GM10248 (cell line): Measurements from ENCODE around the gene TMEM63C.

ENCODE experiments used
- CTCF ChIA-PET: fragments of 300-600 bp; sonication (Branson Sonifier 250); formaldehyde crosslinking; extraction: SDS; loops from one replicate; lab custom pipeline; 2021; ENCODE audit warnings: antibody characterized with exemption; lab: Yijun Ruan, JAX
- POLR2A ChIA-PET: fragments of 350-650 bp; sonication (Branson Sonifier 250); formaldehyde crosslinking; extraction: SDS; loops from one replicate; lab custom pipeline; 2020; ENCODE audit warnings: antibody characterized with exemption; lab: Yijun Ruan, JAX
- DNase-seq: peaks from one replicate; pipeline ENCODE4 v3.0.0; 2012; ENCODE audit errors: extremely low spot score
- TF ChIP-seq, protein P1 (sequence below): IDR thresholded peaks from 2 replicates; pipeline ENCODE4 v1.5.1; 2012; ENCODE audit warnings: mild to moderate bottlenecking, low read depth; ENCODE audit errors: extremely low read depth, missing control alignments, control extremely low read depth

Gene TMEM63C

DNA sequence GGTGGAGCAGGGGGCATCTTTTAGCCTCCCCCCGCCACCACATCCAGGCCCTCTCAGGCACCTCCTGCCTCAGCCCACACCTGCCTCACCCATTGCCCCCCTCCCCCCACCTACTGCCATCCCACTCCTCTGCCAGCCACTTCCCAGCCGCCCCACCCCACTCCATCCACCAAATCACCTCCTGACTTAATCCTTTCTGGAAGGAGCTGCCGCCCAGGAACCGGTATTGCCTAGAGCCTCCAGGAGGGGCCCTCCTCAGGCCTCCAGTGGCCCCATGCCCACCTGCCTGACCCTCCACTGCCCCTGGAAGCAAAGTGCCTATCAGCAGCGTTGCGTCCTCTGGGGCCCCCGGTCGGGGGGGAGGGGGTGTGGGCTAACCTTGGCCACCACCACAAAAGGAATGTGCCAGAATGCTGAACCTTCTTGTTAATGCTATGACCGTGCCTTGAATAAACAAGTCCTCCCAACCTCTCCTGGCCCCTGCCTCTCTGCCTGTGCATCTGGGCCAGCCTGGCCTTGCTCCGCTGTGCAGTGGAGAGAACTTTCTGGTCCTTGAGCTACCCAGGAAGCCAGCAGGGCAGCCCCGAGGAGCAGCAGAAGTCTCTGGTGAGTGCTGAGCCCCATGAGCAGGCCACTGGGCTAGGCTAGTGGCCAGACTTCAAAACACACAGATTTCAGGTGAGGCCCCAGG is 77.6 kb downstream of the TMEM63C start:
- TF ChIP-seq, protein P1, sequence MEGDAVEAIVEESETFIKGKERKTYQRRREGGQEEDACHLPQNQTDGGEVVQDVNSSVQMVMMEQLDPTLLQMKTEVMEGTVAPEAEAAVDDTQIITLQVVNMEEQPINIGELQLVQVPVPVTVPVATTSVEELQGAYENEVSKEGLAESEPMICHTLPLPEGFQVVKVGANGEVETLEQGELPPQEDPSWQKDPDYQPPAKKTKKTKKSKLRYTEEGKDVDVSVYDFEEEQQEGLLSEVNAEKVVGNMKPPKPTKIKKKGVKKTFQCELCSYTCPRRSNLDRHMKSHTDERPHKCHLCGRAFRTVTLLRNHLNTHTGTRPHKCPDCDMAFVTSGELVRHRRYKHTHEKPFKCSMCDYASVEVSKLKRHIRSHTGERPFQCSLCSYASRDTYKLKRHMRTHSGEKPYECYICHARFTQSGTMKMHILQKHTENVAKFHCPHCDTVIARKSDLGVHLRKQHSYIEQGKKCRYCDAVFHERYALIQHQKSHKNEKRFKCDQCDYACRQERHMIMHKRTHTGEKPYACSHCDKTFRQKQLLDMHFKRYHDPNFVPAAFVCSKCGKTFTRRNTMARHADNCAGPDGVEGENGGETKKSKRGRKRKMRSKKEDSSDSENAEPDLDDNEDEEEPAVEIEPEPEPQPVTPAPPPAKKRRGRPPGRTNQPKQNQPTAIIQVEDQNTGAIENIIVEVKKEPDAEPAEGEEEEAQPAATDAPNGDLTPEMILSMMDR = no peak
- DNase-seq = no peak
- CTCF ChIA-PET = no interaction called here
- POLR2A ChIA-PET = interaction anchor here (0.7 kb wide), 1 partner anchor 92 kb away, joined by 4 read pairs; no protein-coding TSS in a partner anchor

DNA sequence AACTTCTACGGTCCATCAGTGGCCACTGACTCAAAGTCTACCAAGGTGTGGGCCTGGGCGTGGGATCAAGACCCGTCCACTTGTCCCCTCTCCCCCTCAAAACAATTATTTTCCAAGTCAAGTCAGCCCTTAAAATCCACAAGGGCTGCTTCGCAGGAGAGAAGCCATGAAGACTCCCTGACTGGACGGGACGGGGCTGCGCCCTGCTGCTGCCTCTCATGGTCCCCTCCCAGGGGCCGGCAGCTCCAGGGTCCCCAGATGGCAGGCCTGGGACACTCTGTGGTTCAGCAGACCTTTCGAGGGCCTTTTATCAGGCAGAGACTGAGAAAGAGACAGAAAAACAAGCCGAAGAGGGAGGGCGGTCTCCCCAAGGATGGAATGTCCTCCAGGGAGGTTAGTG is 78.6 kb downstream of the TMEM63C start:
- TF ChIP-seq, protein P1 = no peak
- ChIA-PET POLR2A (no interaction called here), CTCF (no interaction called here)
- no peak for DNase-seq

DNA sequence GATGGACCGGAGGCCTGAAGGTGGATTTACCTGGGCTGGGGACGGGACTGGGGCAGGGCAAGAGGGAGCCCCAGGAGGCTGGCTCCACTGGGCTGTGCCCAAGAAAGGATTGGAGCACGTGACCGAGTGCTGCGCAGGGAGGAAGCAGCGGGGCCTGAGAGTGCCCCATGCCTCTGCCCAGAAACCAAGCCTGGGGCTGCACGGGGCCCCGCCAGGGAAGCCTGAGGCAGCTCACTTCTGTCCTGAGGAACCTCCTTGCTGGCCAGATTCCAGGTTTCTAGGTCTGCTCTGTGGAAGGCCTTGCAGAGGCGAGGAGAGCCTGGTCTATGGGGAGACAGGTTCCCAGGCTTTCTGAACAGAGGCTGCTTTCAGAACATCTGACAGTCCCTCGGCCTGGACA is 79.0 kb downstream of the TMEM63C start:
- no peak for DNase-seq
- ChIA-PET POLR2A (no interaction called here), CTCF (no interaction called here)
- TF ChIP-seq, protein P1 = no peak

DNA sequence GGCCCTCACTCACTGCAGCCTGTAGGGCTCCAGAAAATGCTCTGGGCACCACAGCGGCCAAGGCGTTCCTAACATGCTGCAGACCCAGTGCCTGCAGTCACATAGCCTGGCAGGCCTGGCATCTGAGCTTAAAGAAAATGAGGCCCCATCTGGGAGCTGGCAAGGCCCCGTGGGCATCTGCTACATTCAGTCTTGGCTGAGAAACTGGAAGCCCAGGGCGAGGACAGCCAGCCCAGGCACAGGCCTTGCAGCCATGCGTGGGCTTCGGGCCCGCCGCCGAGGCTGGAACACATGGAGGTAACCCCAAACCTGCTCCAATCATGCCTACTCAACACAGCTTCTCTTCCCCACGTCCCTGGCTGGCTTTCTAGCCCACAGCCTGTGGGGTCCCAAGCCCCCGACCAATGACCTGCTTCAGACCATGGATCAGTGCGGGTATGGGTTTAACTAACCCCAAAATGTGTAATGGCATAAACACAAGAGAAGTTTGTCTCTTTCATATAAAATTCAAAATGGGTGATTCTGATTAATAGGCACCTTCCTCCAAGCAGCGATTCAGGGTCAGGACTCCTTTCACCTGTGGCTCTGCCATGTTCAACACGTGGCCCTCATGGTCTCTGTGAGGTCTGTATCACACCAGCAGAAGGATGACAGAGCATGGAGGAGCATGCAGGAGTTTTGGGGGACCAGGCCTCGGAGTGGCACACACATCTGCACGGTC is 83.0 kb downstream of the TMEM63C start:
- POLR2A ChIA-PET = no interaction called here
- no peak for DNase-seq
- CTCF ChIA-PET = no interaction called here

DNA sequence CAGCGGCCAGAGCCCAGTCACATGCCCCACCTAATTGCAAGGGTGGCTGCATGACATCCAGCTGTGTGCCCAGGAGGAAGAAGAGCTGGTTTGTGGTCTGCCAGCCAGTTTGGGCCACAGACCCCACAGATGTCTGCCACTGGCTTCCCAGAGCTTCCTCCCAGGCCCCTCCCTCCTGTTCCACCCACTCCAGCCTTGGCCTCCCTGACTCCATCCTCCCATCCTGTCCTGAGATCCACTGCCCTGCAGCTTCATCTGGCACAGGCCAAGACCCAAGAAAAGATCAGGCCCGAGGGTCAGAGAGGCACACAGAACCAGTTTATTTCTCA is 83.6 kb downstream of the TMEM63C start:
- TF ChIP-seq, protein P1 = no peak
- CTCF ChIA-PET = no interaction called here
- POLR2A ChIA-PET = no interaction called here
- DNase-seq = no peak

More for the DNA sequence above, 83.0 kb downstream of the TMEM63C start:
- TF ChIP-seq, protein P1 = no peak

DNA sequence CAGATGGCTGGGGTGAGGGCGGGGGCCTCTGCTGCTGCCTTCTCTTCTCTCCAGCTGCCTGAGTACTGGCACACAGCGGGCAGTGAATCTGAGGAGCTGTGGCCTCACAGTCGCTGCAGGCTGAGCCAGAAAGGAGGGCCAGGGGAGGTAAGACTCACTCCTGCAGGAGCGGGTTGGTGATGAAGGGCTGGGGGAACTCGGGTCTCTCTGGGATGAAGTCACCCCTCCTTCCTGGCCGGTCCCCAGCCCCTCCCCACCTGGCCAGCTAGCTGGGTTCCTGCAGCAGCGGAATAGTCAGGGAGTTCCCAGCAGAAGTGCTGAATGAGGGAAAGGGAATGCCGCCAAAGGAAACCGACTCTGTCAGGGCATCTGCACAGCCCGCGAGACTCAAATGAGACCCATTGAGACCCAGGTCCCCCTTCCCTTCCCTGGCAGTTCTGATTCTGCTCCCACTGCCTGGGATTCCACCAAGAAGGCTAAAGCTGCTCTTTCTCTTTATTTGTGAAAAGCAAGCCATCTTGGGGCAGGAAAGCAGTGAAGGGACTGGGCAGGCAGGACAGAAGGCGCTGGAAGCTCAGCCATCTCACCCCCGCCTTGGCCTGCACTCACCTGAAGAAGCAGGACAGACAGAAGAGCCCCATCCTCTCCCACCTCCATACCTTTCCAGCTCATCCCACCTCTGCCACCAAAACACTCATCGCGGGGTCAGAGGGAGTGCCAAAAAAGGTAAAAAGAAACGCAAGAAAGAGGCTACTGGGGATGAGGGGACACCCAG is 84.2 kb downstream of the TMEM63C start:
- ChIA-PET POLR2A (no interaction called here), CTCF (no interaction called here)
- no peak for DNase-seq
- TF ChIP-seq, protein P1 = no peak
